HG03175 (cell line): ENCODE results near the gene SMDT1.

Experiments
- ATAC-seq: cut with Tn5 transposase; IDR thresholded peaks from one replicate; pipeline ENCODE4 v1.9.1; 2021; ENCODE audit warnings: mild to moderate bottlenecking, moderate library complexity; ENCODE audit not compliant: unreplicated experiment

SMDT1 gene

GRCh38 chr22:42079319-42080251, at the start of gene SMDT1:
SMDT1 (plus strand) TSS chr22:42079700; CDS start chr22:42079769, 69 bp downstream.
- ATAC-seq = peak; percentile 86

GRCh38 chr22:42033263-42034181, 46.0 kb upstream of the SMDT1 start:
- no peak for ATAC-seq

GRCh38 chr22:42035256-42035655, 44.2 kb upstream of the SMDT1 start:
- ATAC-seq = no peak

GRCh38 chr22:42039271-42039670, 40.2 kb upstream of the SMDT1 start:
- ATAC-seq = no peak

- ATAC-seq = no peak
Observed at GRCh38 chr22:42041784-42042183, 37.7 kb upstream of the SMDT1 start.

GRCh38 chr22:42050641-42051180, 28.8 kb upstream of the SMDT1 start:
- ATAC-seq = no peak

- no peak for ATAC-seq
Observed at GRCh38 chr22:42052765-42053164, 26.7 kb upstream of the SMDT1 start.

GRCh38 chr22:42056757-42057511, 22.6 kb upstream of the SMDT1 start:
- no peak for ATAC-seq

GRCh38 chr22:42060489-42060888, 19.0 kb upstream of the SMDT1 start:
- ATAC-seq = no peak

- no peak for ATAC-seq
Observed at GRCh38 chr22:42061041-42061440, 18.5 kb upstream of the SMDT1 start.

GRCh38 chr22:42062506-42063170, 16.9 kb upstream of the SMDT1 start:
- ATAC-seq = no peak

GRCh38 chr22:42064629-42065028, 14.9 kb upstream of the SMDT1 start:
- ATAC-seq = no peak

- ATAC-seq = no peak
Observed at GRCh38 chr22:42065438-42066125, 13.9 kb upstream of the SMDT1 start.

- no peak for ATAC-seq
Observed at GRCh38 chr22:42066126-42066761, 13.3 kb upstream of the SMDT1 start.

GRCh38 chr22:42066937-42067336, 12.6 kb upstream of the SMDT1 start:
- ATAC-seq = no peak

GRCh38 chr22:42067671-42068251, 11.7 kb upstream of the SMDT1 start:
- no peak for ATAC-seq

GRCh38 chr22:42068291-42068690, 11.2 kb upstream of the SMDT1 start:
- no peak for ATAC-seq

GRCh38 chr22:42069801-42070516, 9.5 kb upstream of the SMDT1 start:
- ATAC-seq = peak; percentile 20
